A549 (cell line): Measurements from ENCODE around the gene B4GALT1.

ENCODE experiments used
- CBX2 ChIP-seq: fragments of 200-600 bp; sonication (generic); IDR thresholded peaks from 2 replicates; pipeline ENCODE4 v1.6.1; 2016; ENCODE audit warnings: low read depth, mild to moderate bottlenecking, borderline replicate concordance
- POLR2A ChIP-seq: IDR thresholded peaks from 2 replicates; pipeline ENCODE4 v1.6.1; 2012; ENCODE audit warnings: mild to moderate bottlenecking, low read length
- TF ChIP-seq, protein P1 (sequence below): fragments of >200 bp; sonication (Bioruptor Twin); formaldehyde crosslinking; IDR thresholded peaks from 3 replicates; pipeline ENCODE4 v1.5.1; 2016

DNA sequence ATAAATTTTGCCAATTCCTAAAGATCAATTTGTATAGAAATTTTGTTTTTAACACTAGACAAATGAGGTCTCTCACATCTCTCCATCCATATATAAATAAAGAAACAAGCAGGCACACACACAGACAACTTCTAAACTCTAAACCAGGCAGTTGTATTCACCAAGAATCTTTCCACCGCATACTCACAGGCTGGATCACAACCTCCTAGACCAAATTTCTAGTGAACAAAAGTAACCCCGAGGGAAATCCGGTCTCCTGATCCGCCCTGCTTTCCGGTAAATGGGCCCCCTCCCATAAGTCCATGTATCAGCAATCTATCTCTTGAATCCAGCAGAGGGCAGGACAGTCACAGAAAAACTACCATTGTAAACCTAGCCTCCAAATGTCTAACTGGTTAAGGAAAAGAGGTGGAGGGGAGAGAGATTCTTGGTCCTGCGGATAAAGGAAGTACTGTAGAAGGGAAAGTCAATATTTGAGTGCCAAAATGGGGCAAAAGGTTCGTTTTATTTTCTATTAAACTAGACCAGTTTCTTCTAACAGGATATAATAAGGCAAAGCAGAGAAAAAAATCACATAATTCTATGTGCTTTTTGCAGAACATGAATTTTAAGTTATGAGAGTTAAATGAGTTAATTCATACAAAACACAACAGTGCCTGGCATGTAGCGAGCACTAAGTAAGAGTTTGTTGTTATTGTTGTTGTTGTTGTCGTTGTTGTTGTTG lies 85.8 kb downstream of the B4GALT1 start:
- TF ChIP-seq, protein P1, sequence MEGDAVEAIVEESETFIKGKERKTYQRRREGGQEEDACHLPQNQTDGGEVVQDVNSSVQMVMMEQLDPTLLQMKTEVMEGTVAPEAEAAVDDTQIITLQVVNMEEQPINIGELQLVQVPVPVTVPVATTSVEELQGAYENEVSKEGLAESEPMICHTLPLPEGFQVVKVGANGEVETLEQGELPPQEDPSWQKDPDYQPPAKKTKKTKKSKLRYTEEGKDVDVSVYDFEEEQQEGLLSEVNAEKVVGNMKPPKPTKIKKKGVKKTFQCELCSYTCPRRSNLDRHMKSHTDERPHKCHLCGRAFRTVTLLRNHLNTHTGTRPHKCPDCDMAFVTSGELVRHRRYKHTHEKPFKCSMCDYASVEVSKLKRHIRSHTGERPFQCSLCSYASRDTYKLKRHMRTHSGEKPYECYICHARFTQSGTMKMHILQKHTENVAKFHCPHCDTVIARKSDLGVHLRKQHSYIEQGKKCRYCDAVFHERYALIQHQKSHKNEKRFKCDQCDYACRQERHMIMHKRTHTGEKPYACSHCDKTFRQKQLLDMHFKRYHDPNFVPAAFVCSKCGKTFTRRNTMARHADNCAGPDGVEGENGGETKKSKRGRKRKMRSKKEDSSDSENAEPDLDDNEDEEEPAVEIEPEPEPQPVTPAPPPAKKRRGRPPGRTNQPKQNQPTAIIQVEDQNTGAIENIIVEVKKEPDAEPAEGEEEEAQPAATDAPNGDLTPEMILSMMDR = peak; percentile 95
- no peak for TF ChIP-seq CBX2
- TF ChIP-seq POLR2A = no peak
